Naive B cell (primary cell): Measurements from ENCODE around the gene MTX2. TPM values are rescaled to one million over a fixed set of nuclear protein-coding genes. Genes with fewer than 3 reads are reported as not detected.
"Not testable (repeated sequence)": the region's sequence is repeated elsewhere in the genome, so short reads cannot be mapped to it uniquely, and the experiment has no call there.

Experiments used
- ATAC-seq, 2 donors: fragments of 150-1000 bp; cut with Tn5 transposase; 2 replicates each; pipeline ENCODE4 v1.10.0; 2021; ENCODE audit warnings: low read depth in 2 of 2, mild to moderate bottlenecking in 2 of 2, moderate library complexity in 2 of 2
- DNase-seq: peaks from one replicate; pipeline ENCODE4 v3.0.0; 2022
- H3K27ac Mint-ChIP-seq, 6 donors: one replicate each; pipeline ENCODE4 v1.8.0; 2020 to 2022; ENCODE audit warnings: mild to moderate bottlenecking in 6 of 6, mixed read lengths in 6 of 6, moderate library complexity in 5 of 6, inconsistent platforms in 2 of 6
- H3K27me3 Mint-ChIP-seq, 3 donors: one replicate each; pipeline ENCODE4 v1.8.0; 2021 to 2022; ENCODE audit warnings: mixed read lengths in 3 of 3, mild to moderate bottlenecking in 1 of 3
- H3K36me3 Mint-ChIP-seq, 2 donors: one replicate each; pipeline ENCODE4 v1.8.0; 2020 to 2022; ENCODE audit warnings: mixed read lengths in 2 of 2, inconsistent platforms in 1 of 2, mild to moderate bottlenecking in 1 of 2
- H3K4me1 Mint-ChIP-seq, 3 donors: one replicate each; pipeline ENCODE4 v1.8.0; 2020 to 2022; ENCODE audit warnings: mixed read lengths in 3 of 3, inconsistent platforms in 1 of 3, mild to moderate bottlenecking in 1 of 3, moderate library complexity in 1 of 3
- H3K4me3 Mint-ChIP-seq, 8 donors: one replicate each; pipeline ENCODE4 v1.8.0; 2020 to 2022; ENCODE audit warnings: mild to moderate bottlenecking in 8 of 8, mixed read lengths in 8 of 8, moderate library complexity in 8 of 8, inconsistent platforms in 2 of 8
- H3K9me3 Mint-ChIP-seq, 7 donors: one replicate each; pipeline ENCODE4 v1.8.0; 2020 to 2022; ENCODE audit warnings: mixed read lengths in 7 of 7, mild to moderate bottlenecking in 5 of 7, inconsistent platforms in 2 of 7, moderate library complexity in 1 of 7
- polyA plus RNA-seq, 6 donors: library from polyadenylated mRNA; unstranded; fragments of 300-500 nt; fragmentation: Illumina TruSeq; gene quantifications; one replicate each; pipeline ENCODE4 v1.2.3, GENCODE V29; 2021; ENCODE audit warnings: low read depth in 6 of 6

The MTX2 gene
- polyA plus RNA-seq, 6 donors from 2014 or later = 10.7 to 44.4 (median 19.3) TPM

GRCh38 chr2:176297067-176297466 is 27.8 kb downstream of the MTX2 start:
- Mint-ChIP-seq H3K27me3 (no peaks in the 10 kb centered on the region), H3K27ac (no peak overlapping the region), H3K9me3 (peaks cover 0 to 2% (median 0%) of the 10 kb centered on the region in 7 donors), H3K4me1 (peaks cover 3 to 6% (median 4%) of the 10 kb centered on the region in 3 donors), H3K36me3 (peaks cover 0 to 8% of the 10 kb centered on the region in 2 donors), H3K4me3 (no peak overlapping the region)
- no peak for DNase-seq
- ATAC-seq = no peak

GRCh38 chr2:176297737-176298136 is 28.5 kb downstream of the MTX2 start:
- DNase-seq = no peak
- Mint-ChIP-seq H3K4me1 (peaks cover 2 to 6% (median 4%) of the 10 kb centered on the region in 3 donors), H3K9me3 (peaks cover 0 to 2% (median 0%) of the 10 kb centered on the region in 7 donors), H3K36me3 (peaks cover 0 to 8% of the 10 kb centered on the region in 2 donors), H3K4me3 (no peak overlapping the region), H3K27me3 (no peaks in the 10 kb centered on the region), H3K27ac (no peak overlapping the region)
- ATAC-seq = no peak

GRCh38 chr2:176306020-176306419 is 36.8 kb downstream of the MTX2 start:
- DNase-seq, H3K27ac Mint-ChIP-seq, H3K9me3 Mint-ChIP-seq, H3K27me3 Mint-ChIP-seq, ATAC-seq, H3K4me3 Mint-ChIP-seq: not testable (repeated sequence)
- H3K36me3 Mint-ChIP-seq = peaks cover 11 to 30% of the 10 kb centered on the region in 2 donors
- peaks cover 11 to 29% (median 17%) of the 10 kb centered on the region in 3 donors for H3K4me1 Mint-ChIP-seq

GRCh38 chr2:176317199-176317598 is 48.0 kb downstream of the MTX2 start:
- no peak for DNase-seq
- H3K36me3 Mint-ChIP-seq = peaks cover 8 to 25% of the 10 kb centered on the region in 2 donors
- no peak overlapping the region for H3K4me3 Mint-ChIP-seq
- H3K27ac Mint-ChIP-seq = peak overlapping the region in 1 of 6 donors; percentile 27
- no peaks in the 10 kb centered on the region for H3K9me3 Mint-ChIP-seq
- H3K27me3 Mint-ChIP-seq = no peaks in the 10 kb centered on the region
- no peak for ATAC-seq
- H3K4me1 Mint-ChIP-seq = no peaks in the 10 kb centered on the region

GRCh38 chr2:176317623-176318065 is 48.4 kb downstream of the MTX2 start:
- no peak overlapping the region for H3K4me3 Mint-ChIP-seq
- H3K36me3 Mint-ChIP-seq = peaks cover 8 to 25% of the 10 kb centered on the region in 2 donors
- ATAC-seq (no peak), DNase-seq (no peak)
- H3K27me3 Mint-ChIP-seq = no peaks in the 10 kb centered on the region
- H3K9me3 Mint-ChIP-seq = no peaks in the 10 kb centered on the region
- H3K4me1 Mint-ChIP-seq = no peaks in the 10 kb centered on the region
- peak overlapping the region in 1 of 6 donors; percentile 17 for H3K27ac Mint-ChIP-seq

GRCh38 chr2:176321916-176322315 is 52.7 kb downstream of the MTX2 start:
- Mint-ChIP-seq H3K27me3 (no peaks in the 10 kb centered on the region), H3K36me3 (peaks cover 0 to 16% of the 10 kb centered on the region in 2 donors), H3K4me1 (no peaks in the 10 kb centered on the region), H3K4me3 (no peak overlapping the region), H3K9me3 (no peaks in the 10 kb centered on the region), H3K27ac (peak overlapping the region in 2 of 6 donors; percentile 44 to 52)
- DNase-seq (no peak), ATAC-seq (no peak)

- no peak for ATAC-seq
These were observed 55.6 kb downstream of the MTX2 start for GRCh38 chr2:176324862-176325261.

GRCh38 chr2:176325732-176326131 is 56.5 kb downstream of the MTX2 start:
- Mint-ChIP-seq H3K4me1 (no peaks in the 10 kb centered on the region), H3K36me3 (peaks cover 7 to 14% of the 10 kb centered on the region in 2 donors), H3K27me3 (no peaks in the 10 kb centered on the region), H3K9me3 (no peaks in the 10 kb centered on the region), H3K4me3 (no peak overlapping the region), H3K27ac (no peak overlapping the region)
- ATAC-seq (no peak), DNase-seq (no peak)

More at GRCh38 chr2:176324862-176325261, 55.6 kb downstream of the MTX2 start:
- peaks cover 4 to 18% of the 10 kb centered on the region in 2 donors for H3K36me3 Mint-ChIP-seq
- no peak overlapping the region for H3K4me3 Mint-ChIP-seq
- no peaks in the 10 kb centered on the region for H3K27me3 Mint-ChIP-seq
- no peaks in the 10 kb centered on the region for H3K9me3 Mint-ChIP-seq
- no peak overlapping the region for H3K27ac Mint-ChIP-seq
- DNase-seq = no peak
- no peaks in the 10 kb centered on the region for H3K4me1 Mint-ChIP-seq

GRCh38 chr2:176328149-176328548 is 58.9 kb downstream of the MTX2 start:
- no peaks in the 10 kb centered on the region for H3K27me3 Mint-ChIP-seq
- H3K36me3 Mint-ChIP-seq = peaks cover 14 to 15% of the 10 kb centered on the region in 2 donors
- no peak overlapping the region for H3K27ac Mint-ChIP-seq
- H3K4me3 Mint-ChIP-seq = no peak overlapping the region
- DNase-seq (no peak), ATAC-seq (no peak)
- no peaks in the 10 kb centered on the region for H3K4me1 Mint-ChIP-seq
- H3K9me3 Mint-ChIP-seq = no peaks in the 10 kb centered on the region

GRCh38 chr2:176330612-176331011 is 61.4 kb downstream of the MTX2 start:
- Mint-ChIP-seq H3K36me3 (peaks cover 14 to 15% of the 10 kb centered on the region in 2 donors), H3K4me1 (no peaks in the 10 kb centered on the region), H3K27me3 (no peaks in the 10 kb centered on the region), H3K9me3 (no peaks in the 10 kb centered on the region), H3K4me3 (no peak overlapping the region), H3K27ac (no peak overlapping the region)
- no peak for DNase-seq
- ATAC-seq = no peak

GRCh38 chr2:176331646-176332045 is 62.4 kb downstream of the MTX2 start:
- Mint-ChIP-seq H3K4me1 (no peaks in the 10 kb centered on the region), H3K27me3 (no peaks in the 10 kb centered on the region), H3K36me3 (peaks cover 14 to 15% of the 10 kb centered on the region in 2 donors), H3K9me3 (no peaks in the 10 kb centered on the region), H3K27ac (peak overlapping the region in 1 of 6 donors; percentile 50), H3K4me3 (no peak overlapping the region)
- no peak for ATAC-seq
- no peak for DNase-seq

GRCh38 chr2:176334729-176335128 is 65.5 kb downstream of the MTX2 start:
- Mint-ChIP-seq H3K27me3 (no peaks in the 10 kb centered on the region), H3K27ac (no peak overlapping the region), H3K4me1 (no peaks in the 10 kb centered on the region), H3K9me3 (no peaks in the 10 kb centered on the region), H3K36me3 (peaks cover 19 to 24% of the 10 kb centered on the region in 2 donors), H3K4me3 (no peak overlapping the region)
- no peak for ATAC-seq
- no peak for DNase-seq

GRCh38 chr2:176338395-176338794 is 69.2 kb downstream of the MTX2 start:
- peak overlapping the region in 1 of 6 donors; percentile 69 for H3K27ac Mint-ChIP-seq
- ATAC-seq = no peak
- DNase-seq = no peak
- no peaks in the 10 kb centered on the region for H3K9me3 Mint-ChIP-seq
- H3K27me3 Mint-ChIP-seq = no peaks in the 10 kb centered on the region
- H3K36me3 Mint-ChIP-seq = peaks cover 8 to 17% of the 10 kb centered on the region in 2 donors
- H3K4me1 Mint-ChIP-seq = no peaks in the 10 kb centered on the region
- no peak overlapping the region for H3K4me3 Mint-ChIP-seq

GRCh38 chr2:176339208-176339607 is 70.0 kb downstream of the MTX2 start:
- no peak overlapping the region for H3K4me3 Mint-ChIP-seq
- peak overlapping the region in 1 of 6 donors; percentile 22 for H3K27ac Mint-ChIP-seq
- ATAC-seq (no peak), DNase-seq (no peak)
- H3K4me1 Mint-ChIP-seq = no peaks in the 10 kb centered on the region
- H3K9me3 Mint-ChIP-seq = no peaks in the 10 kb centered on the region
- H3K27me3 Mint-ChIP-seq = no peaks in the 10 kb centered on the region
- peaks cover 8 to 17% of the 10 kb centered on the region in 2 donors for H3K36me3 Mint-ChIP-seq

- H3K4me3 Mint-ChIP-seq = no peak overlapping the region
- H3K36me3 Mint-ChIP-seq = peaks cover 0 to 8% of the 10 kb centered on the region in 2 donors
- DNase-seq (no peak), ATAC-seq (no peak)
- H3K27ac Mint-ChIP-seq = no peak overlapping the region
- no peaks in the 10 kb centered on the region for H3K4me1 Mint-ChIP-seq
- no peaks in the 10 kb centered on the region for H3K27me3 Mint-ChIP-seq
- H3K9me3 Mint-ChIP-seq = peaks cover 0 to 11% (median 4%) of the 10 kb centered on the region in 7 donors
These were observed 87.0 kb downstream of the MTX2 start for GRCh38 chr2:176356251-176356650.
